Gastroesophageal sphincter (tissue), 4 donors: ENCODE measurements around the gene C2CD4C. TPM values are rescaled to one million over a fixed set of nuclear protein-coding genes. Genes with fewer than 3 reads are reported as not detected.
A peak's percentile ranks its signal among the peaks of the same experiment; 100 is the strongest.
"Not testable (repeated sequence)": the region's sequence is repeated elsewhere in the genome, so short reads cannot be mapped to it uniquely, and the experiment has no call there.

Source experiments
- ATAC-seq: fragments of 150-250 bp; one replicate; pipeline ENCODE4 v1.9.1; 2016; ENCODE audit warnings: mild to moderate bottlenecking, moderate library complexity
- H3K27ac ChIP-seq, 4 donors: fragments of 200-600 bp; sonication (generic) in 3 of 4; 1 replicate in 3 of 4; 2 replicates in 1 of 4; pipeline ENCODE4 v1.5.1; 2016 to 2019
- H3K27me3 ChIP-seq: fragments of 200-600 bp; sonication (generic); one replicate; pipeline ENCODE4 v1.5.1; 2019
- H3K36me3 ChIP-seq, 2 donors: fragments of 200-600 bp; sonication (generic); one replicate each; pipeline ENCODE4 v1.5.1; 2019; ENCODE audit warnings: control low read depth in 1 of 2
- H3K4me1 ChIP-seq, 3 donors: fragments of 200-600 bp; sonication (generic); 1 replicate in 2 of 3; 2 replicates in 1 of 3; pipeline ENCODE4 v1.5.1; 2016 to 2019; ENCODE audit warnings: control low read depth in 2 of 3
- H3K4me3 ChIP-seq, 2 donors: fragments of 200-600 bp; sonication (generic); one replicate each; pipeline ENCODE4 v1.5.1; 2019; ENCODE audit warnings: mild to moderate bottlenecking in 1 of 2, moderate library complexity in 1 of 2
- H3K9me3 ChIP-seq, 3 donors: fragments of 200-600 bp; sonication (generic); one replicate each; pipeline ENCODE4 v1.5.1; 2017 to 2019; ENCODE audit warnings: control low read depth in 2 of 3
- EP300 ChIP-seq: sonication (generic); formaldehyde crosslinking; IDR thresholded peaks from one replicate; pipeline ENCODE4 v1.6.1; 2017; ENCODE audit warnings: antibody characterized with exemption, mild to moderate bottlenecking
- POLR2A ChIP-seq, 2 donors: fragments of 450-650 bp; IDR thresholded peaks; one replicate each; pipeline ENCODE4 v1.6.1; 2017; ENCODE audit warnings: antibody characterized with exemption in 2 of 2, mild to moderate bottlenecking in 2 of 2, moderate library complexity in 1 of 2
- POLR2AphosphoS5 ChIP-seq: sonication (generic); formaldehyde crosslinking; IDR thresholded peaks from one replicate; pipeline ENCODE4 v1.6.1; 2017; ENCODE audit warnings: antibody characterized with exemption
- WGBS, 2 donors: methylation state at CpG; one replicate each; pipeline ENCODE4 v1.1.5; 2018; ENCODE audit warnings: low coverage in 1 of 2; 5-methylcytosine and 5-hydroxymethylcytosine counted together
- total RNA-seq, 4 donors: library from RNA; depleted of rRNA; stranded (reverse); fragments of >200 nt; gene quantifications; one replicate each; pipeline ENCODE4 v1.1.0, GENCODE V29; 2016
- TF ChIP-seq, protein P1 (sequence below), 4 experiments: fragments of 200-600 bp in 2 of 4; fragments of 450-650 bp in 2 of 4; sonication (generic) in 1 of 4; IDR thresholded peaks; one replicate each; pipeline ENCODE4 v1.5.1; 2017 to 2019; ENCODE audit warnings: antibody characterized with exemption in 4 of 4, mild to moderate bottlenecking in 2 of 4, moderate library complexity in 2 of 4

Gene C2CD4C
- total RNA-seq, 4 donors from 2014 or later = 0.19 to 2.7 (median 0.67) TPM; not detected in 1

DNA sequence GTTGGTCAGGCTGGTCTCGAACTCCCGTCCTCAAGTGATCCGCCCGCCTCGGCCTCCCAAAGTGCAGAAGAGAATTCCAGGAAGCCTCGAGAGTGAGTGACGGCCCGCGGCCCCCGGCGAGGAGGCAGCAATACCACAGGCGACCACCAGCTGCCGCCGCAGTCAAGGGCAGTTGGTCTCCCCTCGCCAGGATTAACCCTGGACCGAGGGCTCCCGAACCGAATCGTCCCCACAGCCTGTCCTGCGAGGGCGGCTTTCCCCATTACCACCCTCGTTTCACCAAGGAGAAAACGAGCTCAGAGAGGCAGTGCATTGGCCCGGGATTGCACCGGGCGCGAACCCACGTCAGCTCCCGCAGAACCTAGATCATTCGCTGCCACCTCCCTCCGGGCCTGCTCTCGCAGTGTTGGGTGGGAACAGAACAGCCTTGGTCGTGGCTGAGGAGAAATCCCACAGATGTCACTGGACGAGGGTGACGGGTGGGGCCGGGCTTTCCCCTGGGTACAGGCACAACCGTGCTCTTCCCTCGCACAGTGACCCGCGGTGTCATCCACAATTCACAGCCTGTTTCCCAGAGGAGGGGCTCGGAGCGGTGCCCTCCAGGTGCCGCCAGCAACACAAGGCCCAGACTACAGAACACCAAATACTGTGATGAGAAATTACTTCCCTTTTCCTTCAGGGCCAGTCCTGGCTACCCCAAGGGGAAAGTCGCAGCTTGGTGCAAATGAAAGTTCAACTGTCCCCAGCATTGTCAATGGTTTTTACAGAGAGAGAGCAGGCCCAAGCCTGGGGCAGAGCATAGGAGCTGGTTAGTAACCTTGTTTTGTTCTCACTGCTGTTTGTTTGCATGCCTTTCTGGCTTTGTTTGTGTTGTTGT is 24.8 kb downstream of the C2CD4C start:
- Histone ChIP-seq H3K9me3 (no peaks in the 10 kb centered on the region), H3K27me3 (peaks cover 50% of the 10 kb centered on the region), H3K4me3 (no peak overlapping the region), H3K27ac (no peak overlapping the region), H3K4me1 (peaks cover 0 to 6% (median 0%) of the 10 kb centered on the region in 3 donors), H3K36me3 (no peaks in the 10 kb centered on the region)
- no peak for ATAC-seq
- 67 to 100% methylated on average over 1 to 8 of the region's 44 CpGs for WGBS, 2 donors
- TF ChIP-seq, protein P1, sequence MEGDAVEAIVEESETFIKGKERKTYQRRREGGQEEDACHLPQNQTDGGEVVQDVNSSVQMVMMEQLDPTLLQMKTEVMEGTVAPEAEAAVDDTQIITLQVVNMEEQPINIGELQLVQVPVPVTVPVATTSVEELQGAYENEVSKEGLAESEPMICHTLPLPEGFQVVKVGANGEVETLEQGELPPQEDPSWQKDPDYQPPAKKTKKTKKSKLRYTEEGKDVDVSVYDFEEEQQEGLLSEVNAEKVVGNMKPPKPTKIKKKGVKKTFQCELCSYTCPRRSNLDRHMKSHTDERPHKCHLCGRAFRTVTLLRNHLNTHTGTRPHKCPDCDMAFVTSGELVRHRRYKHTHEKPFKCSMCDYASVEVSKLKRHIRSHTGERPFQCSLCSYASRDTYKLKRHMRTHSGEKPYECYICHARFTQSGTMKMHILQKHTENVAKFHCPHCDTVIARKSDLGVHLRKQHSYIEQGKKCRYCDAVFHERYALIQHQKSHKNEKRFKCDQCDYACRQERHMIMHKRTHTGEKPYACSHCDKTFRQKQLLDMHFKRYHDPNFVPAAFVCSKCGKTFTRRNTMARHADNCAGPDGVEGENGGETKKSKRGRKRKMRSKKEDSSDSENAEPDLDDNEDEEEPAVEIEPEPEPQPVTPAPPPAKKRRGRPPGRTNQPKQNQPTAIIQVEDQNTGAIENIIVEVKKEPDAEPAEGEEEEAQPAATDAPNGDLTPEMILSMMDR (IDR thresholded peaks at IDR 0.05) = peak in 3 of 4 experiments; percentile 45 to 78 (median 70)
- TF ChIP-seq POLR2A (IDR thresholded peaks at IDR 0.05) = no peak

DNA sequence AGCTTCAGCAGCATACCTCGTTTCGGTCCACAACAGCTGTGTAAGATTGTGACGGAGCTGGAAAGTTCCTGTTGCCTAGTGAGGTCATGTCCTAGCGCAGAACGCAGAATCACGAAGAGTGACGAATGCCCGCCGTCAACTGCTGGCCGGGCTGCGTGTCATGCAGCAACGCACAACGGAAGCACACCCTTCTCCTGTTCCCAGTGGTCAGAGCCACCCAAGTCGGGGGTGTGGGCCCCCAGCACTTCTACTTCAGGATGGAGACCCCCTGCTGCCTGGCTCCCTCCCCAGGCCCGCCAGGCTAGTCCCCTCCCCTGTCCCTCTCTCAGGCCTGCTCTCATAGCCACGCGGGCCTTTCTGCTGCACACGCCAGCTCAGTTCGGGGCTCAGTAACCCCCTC is 25.9 kb downstream of the C2CD4C start:
- no peak overlapping the region for H3K4me3 ChIP-seq
- no peaks in the 10 kb centered on the region for H3K36me3 ChIP-seq
- ATAC-seq = no peak
- TF ChIP-seq POLR2A (IDR thresholded peaks at IDR 0.05) = no peak
- TF ChIP-seq, protein P1 (IDR thresholded peaks at IDR 0.05) = no peak
- TF ChIP-seq EP300 = no peak
- no peak for TF ChIP-seq POLR2AphosphoS5
- no peak overlapping the region for H3K27ac ChIP-seq
- WGBS, 2 donors = 66 to 84% methylated on average over 4 to 13 of the region's 19 CpGs
- H3K27me3 ChIP-seq = peaks cover 42% of the 10 kb centered on the region
- peaks cover 0 to 6% (median 0%) of the 10 kb centered on the region in 3 donors for H3K4me1 ChIP-seq
- no peaks in the 10 kb centered on the region for H3K9me3 ChIP-seq

DNA sequence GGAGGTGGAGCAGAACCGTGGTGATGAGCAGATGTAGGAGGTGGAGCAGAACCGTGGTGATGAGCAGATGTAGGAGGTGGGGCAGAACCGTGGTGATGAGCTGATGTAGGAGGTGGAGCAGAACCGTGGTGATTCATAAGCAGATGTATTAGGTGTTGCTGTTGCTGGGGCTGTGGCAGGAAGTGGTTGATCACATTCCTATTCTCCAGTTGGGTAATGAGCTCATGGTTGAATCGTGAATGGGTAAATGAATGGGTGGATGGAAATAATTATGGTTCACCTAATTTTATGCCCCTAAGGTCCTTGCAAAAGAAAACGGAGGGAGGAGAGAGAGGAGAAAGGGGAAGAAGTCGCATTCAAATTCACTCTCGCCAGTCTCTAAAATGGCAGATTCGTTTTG is 26.4 kb downstream of the C2CD4C start:
- WGBS, 2 donors = 63 to 73% methylated on average over 4 to 8 of the region's 9 CpGs
- H3K36me3 ChIP-seq, H3K27ac ChIP-seq, ATAC-seq, H3K4me1 ChIP-seq, H3K9me3 ChIP-seq, H3K4me3 ChIP-seq: not testable (repeated sequence)
- peaks cover 40% of the 10 kb centered on the region for H3K27me3 ChIP-seq

DNA sequence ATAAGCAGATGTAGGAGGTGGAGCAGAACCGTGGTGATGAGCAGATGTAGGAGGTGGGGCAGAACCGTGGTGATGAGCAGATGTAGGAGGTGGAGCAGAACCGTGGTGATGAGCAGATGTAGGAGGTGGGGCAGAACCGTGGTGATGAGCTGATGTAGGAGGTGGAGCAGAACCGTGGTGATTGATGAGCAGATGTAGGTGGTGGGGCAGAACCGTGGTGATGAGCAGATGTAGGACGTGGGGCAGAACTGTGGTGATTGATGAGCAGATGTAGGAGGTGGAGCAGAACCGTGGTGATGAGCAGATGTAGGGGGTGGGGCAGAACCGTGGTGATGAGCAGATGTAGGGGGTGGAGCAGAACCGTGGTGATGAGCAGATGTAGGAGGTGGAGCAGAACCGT is 27.0 kb downstream of the C2CD4C start:
- not testable (repeated sequence) for H3K4me1 ChIP-seq, H3K9me3 ChIP-seq, H3K4me3 ChIP-seq, H3K27ac ChIP-seq, ATAC-seq, H3K36me3 ChIP-seq
- WGBS, 2 donors = 69 to 71% methylated on average over 11 of the region's 11 CpGs
- peaks cover 37% of the 10 kb centered on the region for H3K27me3 ChIP-seq

DNA sequence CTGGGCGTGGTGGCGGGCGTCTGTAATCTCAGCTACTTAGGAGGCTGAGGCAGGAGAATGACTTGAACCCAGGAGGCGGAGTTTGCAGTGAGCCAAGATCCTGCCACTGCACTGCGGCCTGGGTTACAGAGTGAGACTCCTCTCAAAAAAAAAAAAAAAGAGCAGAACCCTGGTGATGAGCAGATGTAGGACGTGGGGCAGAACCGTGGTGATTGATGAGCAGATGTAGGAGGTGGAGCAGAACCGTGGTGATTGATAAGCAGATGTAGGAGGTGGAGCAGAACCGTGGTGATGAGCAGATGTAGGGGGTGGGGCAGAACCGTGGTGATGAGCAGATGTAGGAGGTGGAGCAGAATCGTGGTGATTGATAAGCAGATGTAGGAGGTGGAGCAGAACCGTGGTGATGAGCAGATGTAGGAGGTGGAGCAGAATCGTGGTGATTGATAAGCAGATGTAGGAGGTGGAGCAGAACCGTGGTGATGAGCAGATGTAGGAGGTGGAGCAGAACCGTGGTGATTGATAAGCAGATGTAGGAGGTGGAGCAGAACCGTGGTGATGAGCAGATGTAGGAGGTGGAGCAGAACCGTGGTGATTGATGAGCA is 28.2 kb downstream of the C2CD4C start:
- ATAC-seq, H3K27ac ChIP-seq, H3K4me3 ChIP-seq, H3K36me3 ChIP-seq, H3K9me3 ChIP-seq, H3K4me1 ChIP-seq: not testable (repeated sequence)
- WGBS, 2 donors = 65 to 69% methylated on average over 5 to 13 of the region's 17 CpGs
- peaks cover 46% of the 10 kb centered on the region for H3K27me3 ChIP-seq

DNA sequence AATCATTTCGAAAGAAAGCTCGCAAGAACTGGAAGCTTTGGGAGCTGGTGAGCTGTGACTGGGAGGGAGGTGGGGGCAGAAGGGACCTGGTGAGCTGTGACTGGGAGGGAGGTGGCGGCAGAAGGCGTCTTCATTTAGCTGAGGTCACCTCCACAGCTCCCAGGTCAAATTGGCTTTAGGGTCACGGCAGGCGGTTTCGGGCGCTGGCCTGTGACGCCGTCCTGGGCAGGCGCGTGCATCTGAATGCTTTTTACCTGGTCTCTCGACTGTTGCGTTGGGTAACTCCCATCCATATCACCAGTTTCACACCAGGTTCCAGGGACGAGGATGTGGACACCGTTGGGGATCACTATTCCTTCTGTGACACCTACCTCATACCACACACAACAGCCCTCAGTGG is 29.2 kb downstream of the C2CD4C start:
- no peak for ATAC-seq
- Histone ChIP-seq H3K36me3 (no peaks in the 10 kb centered on the region), H3K27me3 (peaks cover 53% of the 10 kb centered on the region), H3K4me3 (no peak overlapping the region), H3K27ac (no peak overlapping the region), H3K9me3 (no peaks in the 10 kb centered on the region), H3K4me1 (peaks cover 0 to 6% (median 0%) of the 10 kb centered on the region in 3 donors)
- 95% methylated on average over 7 to 14 of the region's 16 CpGs for WGBS, 2 donors
- TF ChIP-seq POLR2AphosphoS5 (no peak), POLR2A (IDR thresholded peaks at IDR 0.05) (no peak), EP300 (no peak)
- TF ChIP-seq, protein P1 (IDR thresholded peaks at IDR 0.05) = no peak
